ENCODE measurements around the gene RAB21.

Gene RAB21

GRCh38 chr12:71754461-71755145 is at the start of gene RAB21:
RAB21 (plus strand) TSS chr12:71754863; CDS start chr12:71755130, 267 bp downstream.
- peak; percentile 98 for DNase-seq

- no peak for DNase-seq
Measured at GRCh38 chr12:71704920-71705319, 49.7 kb upstream of the RAB21 start.

GRCh38 chr12:71708658-71709057 is 46.0 kb upstream of the RAB21 start:
- no peak for DNase-seq

GRCh38 chr12:71710276-71711125 is 44.2 kb upstream of the RAB21 start:
- no peak for DNase-seq

- DNase-seq = no peak
Measured at GRCh38 chr12:71718611-71719010, 36.1 kb upstream of the RAB21 start.

- DNase-seq = no peak
Measured at GRCh38 chr12:71719647-71720370, 34.9 kb upstream of the RAB21 start.

GRCh38 chr12:71721783-71722505 is 32.7 kb upstream of the RAB21 start:
- no peak for DNase-seq

- DNase-seq = no peak
Measured at GRCh38 chr12:71725011-71725410, 29.7 kb upstream of the RAB21 start.

- no peak for DNase-seq
Measured at GRCh38 chr12:71726548-71726947, 28.1 kb upstream of the RAB21 start.

GRCh38 chr12:71727958-71728357 is 26.7 kb upstream of the RAB21 start:
- no peak for DNase-seq

GRCh38 chr12:71730936-71731335 is 23.7 kb upstream of the RAB21 start:
- no peak for DNase-seq

- no peak for DNase-seq
Measured at GRCh38 chr12:71731439-71732356, 23.0 kb upstream of the RAB21 start.

- no peak for DNase-seq
Measured at GRCh38 chr12:71732357-71732712, 22.3 kb upstream of the RAB21 start.

GRCh38 chr12:71737197-71737596 is 17.5 kb upstream of the RAB21 start:
- no peak for DNase-seq

GRCh38 chr12:71742998-71743397 is 11.7 kb upstream of the RAB21 start:
- no peak for DNase-seq

- no peak for DNase-seq
Measured at GRCh38 chr12:71744522-71745300, 10.0 kb upstream of the RAB21 start.

- no peak for DNase-seq
Measured at GRCh38 chr12:71746974-71747611, 7.6 kb upstream of the RAB21 start.

GRCh38 chr12:71748081-71748850 is 6.4 kb upstream of the RAB21 start:
- DNase-seq = no peak

GRCh38 chr12:71749666-71750065 is 5.0 kb upstream of the RAB21 start:
- DNase-seq = no peak

GRCh38 chr12:71752891-71753290 is 1.8 kb upstream of the RAB21 start:
- no peak for DNase-seq

Measured in NCI-H2171 (cell line).